Endodermal cell (in vitro differentiated cells): ENCODE measurements around the gene KLHL20. TPM values are rescaled to one million over a fixed set of nuclear protein-coding genes. Genes with fewer than 3 reads are reported as not detected.
A peak's percentile ranks its signal among the peaks of the same experiment; 100 is the strongest.
"Not testable (repeated sequence)": the region's sequence is repeated elsewhere in the genome, so short reads cannot be mapped to it uniquely, and the experiment has no call there.

Experiments
- DNase-seq: peaks from one replicate; pipeline ENCODE4 v3.0.0-alpha.2; 2017
- H3K27ac ChIP-seq: 2 replicates; pipeline ENCODE4 v1.5.1; 2013; ENCODE audit warnings: mild to moderate bottlenecking, low read depth, low read length, moderate library complexity
- H3K27me3 ChIP-seq: 2 replicates; pipeline ENCODE4 v1.6.1; 2013; ENCODE audit warnings: mild to moderate bottlenecking, low read length, moderate library complexity; ENCODE audit not compliant: insufficient read depth, control insufficient read depth, poor library complexity, severe bottlenecking
- H3K36me3 ChIP-seq: 2 replicates; pipeline ENCODE4 v1.7.0; 2013; ENCODE audit warnings: mild to moderate bottlenecking, low read length, moderate library complexity; ENCODE audit not compliant: control insufficient read depth, insufficient read depth
- H3K4me1 ChIP-seq: one replicate; pipeline ENCODE4 v1.7.0; 2013; ENCODE audit warnings: low read length; ENCODE audit not compliant: control insufficient read depth, insufficient read depth
- H3K4me3 ChIP-seq: 2 replicates; pipeline ENCODE4 v1.5.1; 2013; ENCODE audit warnings: mild to moderate bottlenecking, low read length, moderate library complexity
- H3K9ac ChIP-seq: 2 replicates; pipeline ENCODE4 v1.6.1; 2013; ENCODE audit warnings: mild to moderate bottlenecking, low read length, moderate library complexity; ENCODE audit not compliant: poor library complexity, severe bottlenecking; ENCODE audit errors: extremely low read depth
- H3K9me3 ChIP-seq: 2 replicates; pipeline ENCODE4 v1.6.1; 2013; ENCODE audit warnings: mild to moderate bottlenecking, low read length, moderate library complexity; ENCODE audit not compliant: control insufficient read depth
- H3K27ac Mint-ChIP-seq: 2 replicates; pipeline ENCODE4 v1.8.0; 2020; ENCODE audit warnings: mixed read lengths
- H3K27me3 Mint-ChIP-seq: 2 replicates; pipeline ENCODE4 v1.8.0; 2021; ENCODE audit warnings: mild to moderate bottlenecking, mixed read lengths; ENCODE audit not compliant: insufficient read depth
- H3K36me3 Mint-ChIP-seq: 2 replicates; pipeline ENCODE4 v1.8.0; 2020; ENCODE audit warnings: low read depth, mixed read lengths
- H3K4me1 Mint-ChIP-seq: 2 replicates; pipeline ENCODE4 v1.8.0; 2020; ENCODE audit warnings: mixed read lengths
- H3K4me3 Mint-ChIP-seq: 2 replicates; pipeline ENCODE4 v1.8.0; 2020; ENCODE audit warnings: mild to moderate bottlenecking, moderate library complexity, mixed read lengths
- H3K9me3 Mint-ChIP-seq: 2 replicates; pipeline ENCODE4 v1.8.0; 2020; ENCODE audit warnings: mild to moderate bottlenecking, mixed read lengths
- WGBS, 2 experiments: methylation state at CpG; one replicate each; pipeline versions ENCODE4 v1.1.5 to v1.1.7; 2013; ENCODE audit warnings: missing lambda C conversion rate in 2 of 2, mixed read lengths in 1 of 2; ENCODE audit not compliant: insufficient coverage in 1 of 2, insufficient read length in 1 of 2; 5-methylcytosine and 5-hydroxymethylcytosine counted together
- total RNA-seq, 2 donors: library from RNA; stranded (reverse); fragmentation: NEBNext Ultra II Directional in 1 of 2; extraction: Animal tissue kit (Norgen Biotek cat#: 25700) in 1 of 2; gene quantifications; 2 replicates in 1 of 2; 3 replicates in 1 of 2; pipeline ENCODE4 v1.2.1, GENCODE V29; 2021
- TF ChIP-seq, protein P1 (sequence below): fragments of 200-600 bp; sonication (generic); conservative IDR thresholded peaks from 2 replicates; pipeline ENCODE4 v1.5.0; 2021; ENCODE audit warnings: antibody characterized with exemption, mild to moderate bottlenecking

Gene KLHL20
- total RNA-seq, 2 donors from 2014 or later = 15.6 to 17.3 TPM

DNA sequence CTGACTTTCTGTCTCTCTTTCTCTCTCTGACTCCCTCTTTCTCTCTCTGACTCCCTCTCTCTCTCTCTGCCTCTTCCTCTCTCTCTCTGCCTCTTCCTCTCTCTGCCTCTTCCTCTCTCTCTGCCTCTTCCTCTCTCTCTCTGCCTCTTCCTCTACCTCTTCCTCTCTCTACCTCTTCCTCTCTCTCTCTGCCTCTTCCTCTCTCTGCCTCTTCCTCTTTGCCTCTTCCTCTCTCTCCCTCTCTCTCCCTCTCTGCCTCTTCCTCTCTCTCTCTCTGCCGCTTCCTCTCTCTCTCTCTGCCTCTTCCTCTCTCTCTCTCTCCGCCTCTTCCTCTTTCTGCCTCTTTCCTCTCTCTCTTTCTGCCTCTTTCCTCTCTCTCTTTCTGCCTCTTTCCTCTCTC is 26.5 kb upstream of the KLHL20 start:
- Histone ChIP-seq H3K27me3 (no peaks in the 10 kb centered on the region), H3K4me1 (no peaks in the 10 kb centered on the region), H3K9ac (no peak overlapping the region), H3K27ac (no peak overlapping the region), H3K9me3 (peaks cover 6% of the 10 kb centered on the region), H3K36me3 (no peaks in the 10 kb centered on the region), H3K4me3 (no peak overlapping the region)
- TF ChIP-seq, protein P1, sequence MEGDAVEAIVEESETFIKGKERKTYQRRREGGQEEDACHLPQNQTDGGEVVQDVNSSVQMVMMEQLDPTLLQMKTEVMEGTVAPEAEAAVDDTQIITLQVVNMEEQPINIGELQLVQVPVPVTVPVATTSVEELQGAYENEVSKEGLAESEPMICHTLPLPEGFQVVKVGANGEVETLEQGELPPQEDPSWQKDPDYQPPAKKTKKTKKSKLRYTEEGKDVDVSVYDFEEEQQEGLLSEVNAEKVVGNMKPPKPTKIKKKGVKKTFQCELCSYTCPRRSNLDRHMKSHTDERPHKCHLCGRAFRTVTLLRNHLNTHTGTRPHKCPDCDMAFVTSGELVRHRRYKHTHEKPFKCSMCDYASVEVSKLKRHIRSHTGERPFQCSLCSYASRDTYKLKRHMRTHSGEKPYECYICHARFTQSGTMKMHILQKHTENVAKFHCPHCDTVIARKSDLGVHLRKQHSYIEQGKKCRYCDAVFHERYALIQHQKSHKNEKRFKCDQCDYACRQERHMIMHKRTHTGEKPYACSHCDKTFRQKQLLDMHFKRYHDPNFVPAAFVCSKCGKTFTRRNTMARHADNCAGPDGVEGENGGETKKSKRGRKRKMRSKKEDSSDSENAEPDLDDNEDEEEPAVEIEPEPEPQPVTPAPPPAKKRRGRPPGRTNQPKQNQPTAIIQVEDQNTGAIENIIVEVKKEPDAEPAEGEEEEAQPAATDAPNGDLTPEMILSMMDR = no peak
- Mint-ChIP-seq H3K4me3 (peak overlapping the region; percentile 36), H3K27ac (peak overlapping the region; percentile 11), H3K4me1 (peaks cover 53% of the 10 kb centered on the region), H3K27me3 (no peaks in the 10 kb centered on the region), H3K36me3 (no peaks in the 10 kb centered on the region), H3K9me3 (peaks cover 17% of the 10 kb centered on the region)
- DNase-seq = no peak
- WGBS, 2 experiments = 90 to 91% methylated on average over 2 of the region's 2 CpGs

DNA sequence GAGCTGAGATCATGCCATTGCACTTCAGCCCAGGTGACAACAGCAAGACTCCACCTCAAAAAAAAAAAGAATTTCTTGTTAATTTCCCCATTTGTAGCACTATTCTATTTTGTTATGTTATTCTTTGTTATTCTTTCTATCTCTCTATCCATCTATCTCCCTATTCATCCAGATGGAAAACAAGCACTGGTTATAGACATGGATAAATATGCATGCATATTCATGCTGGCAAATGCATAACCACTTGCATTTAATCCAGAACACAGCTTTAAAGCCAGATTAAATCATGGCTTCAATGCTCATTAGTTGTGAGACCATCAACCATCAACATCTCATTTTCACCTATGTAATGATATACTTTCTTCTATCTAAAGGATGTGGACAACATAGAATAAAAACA is 21.5 kb upstream of the KLHL20 start:
- Mint-ChIP-seq H3K9me3 (peaks cover 29% of the 10 kb centered on the region), H3K27ac (no peak overlapping the region), H3K4me3 (no peak overlapping the region), H3K36me3 (no peaks in the 10 kb centered on the region), H3K27me3 (peaks cover 7% of the 10 kb centered on the region), H3K4me1 (peaks cover 32% of the 10 kb centered on the region)
- no peak overlapping the region for H3K27ac ChIP-seq
- H3K36me3 ChIP-seq = no peaks in the 10 kb centered on the region
- H3K9ac ChIP-seq = no peak overlapping the region
- no peaks in the 10 kb centered on the region for H3K4me1 ChIP-seq
- H3K27me3 ChIP-seq = no peaks in the 10 kb centered on the region
- H3K9me3 ChIP-seq = peaks cover 14% of the 10 kb centered on the region
- TF ChIP-seq, protein P1 = no peak
- DNase-seq = no peak
- H3K4me3 ChIP-seq = no peak overlapping the region

DNA sequence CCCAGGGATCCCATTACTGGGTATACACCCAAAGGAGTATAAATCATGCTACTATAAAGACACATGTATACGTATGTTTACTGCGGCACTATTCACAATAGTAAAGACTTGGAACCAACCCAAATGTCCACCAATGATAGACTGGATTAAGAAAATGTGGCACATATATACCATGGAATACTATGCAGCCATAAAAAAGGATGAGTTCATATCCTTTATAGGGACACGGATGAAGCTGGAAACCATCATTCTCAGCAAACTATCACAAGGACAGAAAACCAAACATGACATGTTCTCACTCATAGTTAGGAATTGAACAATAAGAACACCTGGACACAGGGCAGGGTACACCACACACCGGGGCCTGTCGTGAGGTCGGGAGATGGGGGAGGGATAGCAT is 13.5 kb upstream of the KLHL20 start:
- peaks cover 39% of the 10 kb centered on the region for H3K27me3 Mint-ChIP-seq

DNA sequence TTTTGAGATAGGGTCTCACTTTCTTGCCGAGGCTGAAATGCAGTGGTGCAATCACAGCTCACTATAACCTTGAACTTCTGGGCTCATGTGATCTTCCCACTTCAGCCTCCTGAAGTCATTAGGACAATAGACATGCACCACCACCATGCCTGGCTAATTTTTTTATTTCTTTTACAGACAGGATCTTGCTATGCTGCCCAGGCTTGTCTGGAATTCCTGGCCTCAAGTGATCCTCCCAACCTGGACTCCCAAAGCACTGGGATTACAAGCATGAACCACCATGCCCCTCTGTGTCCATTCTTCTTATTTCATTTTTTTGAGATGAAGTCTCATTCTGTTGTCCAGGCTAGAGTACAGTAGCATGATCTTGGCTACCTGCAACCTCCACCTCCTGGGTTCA is 12.0 kb upstream of the KLHL20 start:
- Mint-ChIP-seq H3K4me1 (no peaks in the 10 kb centered on the region), H3K27ac (no peak overlapping the region), H3K4me3 (no peak overlapping the region), H3K9me3 (peaks cover 1% of the 10 kb centered on the region), H3K36me3 (peaks cover 2% of the 10 kb centered on the region), H3K27me3 (peaks cover 34% of the 10 kb centered on the region)
- DNase-seq = no peak
- 83 to 94% methylated on average over 1 of the region's 1 CpG for WGBS, 2 experiments
- H3K4me1 ChIP-seq = no peaks in the 10 kb centered on the region
- H3K9me3 ChIP-seq = no peaks in the 10 kb centered on the region
- no peak overlapping the region for H3K9ac ChIP-seq
- TF ChIP-seq, protein P1 = no peak
- H3K4me3 ChIP-seq = no peak overlapping the region
- H3K27me3 ChIP-seq = no peaks in the 10 kb centered on the region
- H3K27ac ChIP-seq = no peak overlapping the region
- H3K36me3 ChIP-seq = no peaks in the 10 kb centered on the region

More for the DNA sequence above, 13.5 kb upstream of the KLHL20 start:
- H3K4me3 Mint-ChIP-seq, H3K4me1 ChIP-seq, H3K27me3 ChIP-seq, H3K36me3 ChIP-seq, H3K9me3 Mint-ChIP-seq, H3K4me1 Mint-ChIP-seq, H3K9me3 ChIP-seq, H3K27ac ChIP-seq, H3K4me3 ChIP-seq, H3K27ac Mint-ChIP-seq, H3K9ac ChIP-seq, DNase-seq, H3K36me3 Mint-ChIP-seq: not testable (repeated sequence)
- 97% methylated on average over 6 of the region's 6 CpGs; no CpG with 5 or more reads in 1 of the 2 experiments for WGBS, 2 experiments
